RKO (cell line): ENCODE data around the gene PLXNB2.
A peak's percentile ranks its signal among the peaks of the same experiment; 100 is the strongest.
"Not testable (repeated sequence)": the region's sequence is repeated elsewhere in the genome, so short reads cannot be mapped to it uniquely, and the experiment has no call there.

Source experiments
- DNase-seq: peaks from one replicate; pipeline ENCODE4 v3.0.0-alpha.2; 2016; ENCODE audit warnings: low spot score

The PLXNB2 gene

GRCh38 chr22:50326956-50327710 lies 19.7 kb upstream of the PLXNB2 start, which contains the start of gene DENND6B:
DENND6B (minus strand) TSS chr22:50327012; CDS start chr22:50326988, 24 bp downstream.
- peak; percentile 86 for DNase-seq

DNA sequence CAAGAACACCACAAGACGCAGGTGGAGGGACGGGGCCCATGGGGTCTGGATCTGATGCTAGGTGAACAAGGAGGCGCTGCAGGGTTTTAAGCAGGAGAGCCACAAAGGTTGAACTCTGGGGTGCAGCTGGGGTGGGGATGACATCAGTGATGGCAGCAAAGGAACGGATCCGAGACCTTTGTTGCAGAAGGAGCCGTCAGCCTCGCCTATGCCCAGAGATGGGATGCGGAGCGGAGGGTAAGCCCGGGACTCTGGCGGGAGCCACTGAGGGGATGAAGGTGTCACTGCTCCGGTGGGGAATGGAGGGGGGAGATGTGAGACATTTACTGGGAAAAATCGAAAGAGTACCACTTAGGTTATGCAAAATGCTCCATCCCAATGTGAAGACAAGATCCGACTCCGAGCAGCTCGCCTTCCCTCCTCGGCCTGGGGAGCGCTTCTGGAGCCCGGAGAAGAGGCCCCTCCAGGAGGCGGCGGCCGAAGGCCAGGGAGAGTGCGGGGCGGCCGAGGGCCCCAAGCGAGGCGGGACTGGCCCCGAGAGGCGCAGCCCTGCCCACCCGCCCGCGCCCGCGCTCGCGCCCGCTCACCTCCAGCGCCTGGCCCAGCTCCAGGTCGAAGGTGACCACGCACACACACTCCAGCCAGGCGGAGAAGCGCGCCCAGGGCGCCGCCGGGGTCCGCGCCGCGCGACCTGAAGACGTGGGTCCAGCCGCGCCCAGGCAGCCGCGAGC lies 18.9 kb upstream of the PLXNB2 start:
- DNase-seq, result no peak

GRCh38 chr22:50325444-50326224 lies 18.2 kb upstream of the PLXNB2 start:
- DNase-seq, result no peak

DNA sequence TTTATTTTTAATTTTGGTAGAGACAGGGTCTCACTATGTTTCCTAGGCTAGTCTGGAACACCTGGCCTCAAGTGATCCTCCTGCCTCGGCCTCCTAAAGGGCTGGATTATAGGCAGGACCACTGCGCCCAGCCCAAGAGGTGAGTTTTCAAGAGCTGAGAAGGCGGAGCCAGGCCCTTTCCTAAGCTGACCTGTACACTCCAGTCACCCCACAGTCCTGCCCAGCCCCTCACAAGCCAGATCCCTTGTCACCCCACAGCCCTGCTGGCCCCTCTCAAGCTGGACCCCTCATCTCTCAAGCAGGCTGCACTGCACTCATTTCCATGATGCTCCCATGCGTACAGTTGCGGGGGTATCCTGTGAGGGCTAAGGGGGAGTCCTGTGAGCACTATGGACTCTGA lies 16.5 kb upstream of the PLXNB2 start:
- no peak for DNase-seq

- not testable (repeated sequence) for DNase-seq
These were observed 15.1 kb upstream of the PLXNB2 start for GRCh38 chr22:50322382-50323104.

DNA sequence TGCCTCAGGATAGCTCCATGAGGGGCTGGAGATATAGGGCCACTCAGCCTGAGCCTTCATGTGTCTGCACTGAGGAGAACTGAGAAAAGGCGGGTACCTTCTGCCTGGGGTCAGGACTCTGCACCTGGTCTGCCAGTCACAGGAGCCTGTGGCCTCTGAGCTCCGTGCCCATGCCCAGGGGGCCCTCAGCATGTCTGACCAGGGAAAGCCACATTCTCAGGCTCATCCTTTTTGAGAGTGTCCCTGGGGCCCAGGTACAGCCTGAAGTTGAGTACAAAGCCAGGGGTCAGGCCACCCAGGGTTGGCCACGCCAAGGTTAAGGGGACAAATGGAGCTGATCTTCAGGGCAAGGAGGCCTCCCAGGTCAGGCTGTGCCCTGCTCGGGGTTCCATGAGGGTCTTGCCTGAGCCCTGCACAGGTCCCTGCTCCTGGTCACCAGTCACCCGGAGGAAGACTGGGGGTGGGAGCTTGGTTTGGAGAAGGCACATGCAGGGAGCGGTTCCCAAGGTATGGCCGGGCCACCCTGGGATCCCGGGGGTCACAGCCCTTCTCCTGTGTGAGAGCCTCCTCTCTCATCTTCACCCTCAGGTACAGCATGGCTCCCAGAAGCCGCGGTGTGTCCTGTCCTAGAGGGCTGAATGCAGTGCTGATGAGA lies 13.4 kb upstream of the PLXNB2 start:
- DNase-seq, result no peak

- no peak for DNase-seq
These were observed 12.7 kb upstream of the PLXNB2 start for GRCh38 chr22:50320116-50320515.

GRCh38 chr22:50319503-50319951 lies 12.1 kb upstream of the PLXNB2 start:
- DNase-seq, result no peak

GRCh38 chr22:50318698-50319411 lies 11.4 kb upstream of the PLXNB2 start:
- DNase-seq, result no peak

DNA sequence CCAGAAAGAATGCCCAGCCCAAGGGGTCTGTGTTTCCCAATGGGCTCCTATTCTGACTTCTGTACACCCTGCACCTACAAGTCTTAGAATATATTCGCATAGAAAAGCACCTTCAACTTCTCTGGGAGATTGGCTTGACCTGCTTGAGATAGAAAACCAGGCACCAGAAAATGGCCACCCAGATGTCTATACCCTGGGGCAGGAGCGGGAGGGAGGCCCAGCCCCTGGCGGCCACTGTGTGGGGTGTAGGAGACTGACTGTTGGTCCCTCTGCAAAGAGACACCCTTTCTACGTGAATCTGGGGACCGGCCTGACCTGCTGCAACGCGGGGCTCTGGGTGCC lies 10.9 kb upstream of the PLXNB2 start:
- DNase-seq, result no peak

GRCh38 chr22:50317674-50318073 lies 10.2 kb upstream of the PLXNB2 start:
- DNase-seq, result no peak

GRCh38 chr22:50317178-50317577 lies 9.7 kb upstream of the PLXNB2 start:
- no peak for DNase-seq

DNA sequence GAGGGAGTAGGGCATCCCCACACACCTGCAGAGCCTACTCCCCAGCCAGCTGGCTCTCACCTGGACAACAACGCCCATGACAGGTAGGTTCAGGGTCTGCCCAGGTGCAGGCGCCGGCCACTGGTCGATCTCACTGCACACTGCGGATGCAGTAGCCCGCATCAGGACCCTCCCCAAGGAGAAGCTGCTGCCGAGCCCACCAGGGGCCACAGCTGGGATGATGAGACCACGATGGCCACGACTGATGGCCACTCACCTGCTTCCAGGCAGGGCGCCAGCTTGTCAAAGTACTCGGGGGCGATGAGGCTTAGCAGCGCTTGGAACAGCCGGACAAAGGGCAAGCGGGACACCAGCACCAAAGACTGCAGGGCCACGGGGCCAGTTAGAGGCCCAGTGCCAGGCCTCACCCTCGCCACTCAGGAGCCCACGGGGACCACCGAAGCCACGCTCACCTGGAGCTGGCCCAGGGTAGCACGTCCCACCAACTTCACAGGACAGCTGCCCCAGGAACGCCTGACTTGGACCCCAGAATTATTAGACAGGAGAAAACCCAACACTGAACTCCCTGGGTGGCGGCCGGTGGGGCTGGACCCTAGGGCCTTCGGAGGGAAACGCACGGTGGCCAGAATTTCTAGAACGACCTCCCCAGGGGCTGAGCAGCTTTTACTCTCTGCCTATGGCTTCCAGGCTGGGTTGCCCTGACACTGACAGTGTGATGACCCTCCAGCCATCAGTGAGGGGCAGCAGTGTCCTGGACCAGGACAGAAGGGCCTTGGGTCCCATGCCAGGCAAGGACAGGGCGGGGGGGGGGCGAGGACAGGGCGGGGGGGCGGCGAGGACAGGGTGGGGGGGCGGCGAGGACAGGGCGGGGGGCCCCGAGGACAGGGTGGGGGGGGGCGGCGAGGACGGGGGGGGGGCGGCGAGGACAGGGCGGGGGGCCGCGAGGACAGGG lies 8.9 kb upstream of the PLXNB2 start:
- no peak for DNase-seq

- no peak for DNase-seq
These were observed 8.1 kb upstream of the PLXNB2 start for GRCh38 chr22:50315289-50316113.

DNA sequence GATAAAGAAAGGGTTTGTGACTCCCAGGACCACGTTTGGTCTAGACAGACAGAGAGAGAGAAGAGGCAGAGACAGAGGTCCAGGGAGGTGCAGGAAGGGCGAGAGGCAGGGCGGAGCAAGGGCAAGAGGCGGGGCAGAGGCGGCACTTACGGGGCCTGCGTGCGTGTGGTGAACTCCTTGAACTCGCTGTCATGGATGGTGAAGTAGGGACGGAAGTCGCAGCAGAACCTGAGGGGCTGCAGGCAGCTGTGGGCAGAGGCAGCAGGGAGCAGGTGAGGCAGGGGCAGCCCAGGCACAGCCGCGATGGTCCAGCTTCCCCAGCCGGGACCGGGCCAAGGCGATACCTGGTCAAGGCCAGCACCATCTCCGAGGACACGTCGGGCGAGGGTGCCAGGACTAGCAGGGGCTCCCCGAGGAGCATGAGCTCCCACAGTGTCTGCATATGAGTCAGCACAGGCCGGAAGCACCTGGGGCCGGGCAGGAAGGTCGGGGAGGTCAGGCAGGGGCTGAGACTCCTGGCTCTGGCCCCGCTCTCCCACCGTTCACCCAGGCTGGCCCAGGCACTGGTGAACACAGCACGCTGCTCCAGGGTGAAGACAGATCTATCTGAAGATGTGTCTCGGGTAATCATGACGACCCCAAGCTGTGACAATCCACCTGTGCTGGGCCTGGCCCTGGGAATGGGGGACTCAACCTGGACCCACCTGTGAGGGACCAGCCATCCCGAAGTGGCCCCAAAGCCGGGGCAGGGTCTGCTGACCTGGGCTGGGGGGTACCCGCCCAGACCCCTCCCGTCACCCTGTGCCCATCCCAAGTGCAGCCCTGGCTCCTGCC lies 7.2 kb upstream of the PLXNB2 start:
- no peak for DNase-seq

DNA sequence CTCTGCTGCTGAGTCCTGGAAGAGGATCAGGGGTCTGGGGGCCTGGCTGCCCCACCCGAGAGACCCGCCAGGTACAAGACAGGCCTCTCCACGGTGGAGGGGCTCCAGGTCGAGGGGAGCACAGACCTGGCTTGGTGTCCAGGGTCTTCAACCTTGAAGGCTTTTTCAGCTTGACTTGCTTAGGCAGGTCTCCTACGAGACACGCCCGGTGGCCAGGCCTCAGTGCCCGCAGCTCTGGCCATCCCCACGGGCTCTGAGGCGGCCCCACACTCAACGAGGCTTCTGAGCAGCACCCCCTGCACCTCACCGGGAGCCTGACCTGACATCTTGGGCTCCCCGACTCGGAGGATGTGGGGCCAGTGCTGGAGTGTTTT lies 6.6 kb upstream of the PLXNB2 start:
- no peak for DNase-seq

GRCh38 chr22:50313600-50313999 lies 6.2 kb upstream of the PLXNB2 start:
- DNase-seq, result no peak

DNA sequence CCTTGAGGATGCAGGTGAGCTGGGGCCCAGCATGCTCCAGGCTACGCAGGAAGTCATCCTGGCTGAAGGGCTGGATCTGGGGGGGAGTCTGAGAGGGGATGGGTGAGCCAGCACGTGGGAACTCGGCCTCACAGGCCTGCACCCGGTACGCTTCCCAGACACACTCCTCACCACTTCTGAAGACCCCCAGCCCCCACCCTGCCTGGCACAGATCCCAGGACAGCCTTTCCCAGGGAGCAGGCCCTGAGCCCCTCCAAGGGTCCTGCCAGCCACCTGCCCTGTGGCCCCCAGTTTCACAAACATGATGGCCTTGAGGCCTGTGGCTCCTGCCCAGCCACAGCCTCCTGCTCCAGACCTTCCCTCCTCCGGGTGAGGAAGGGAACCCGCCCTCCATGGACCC lies 5.6 kb upstream of the PLXNB2 start:
- no peak for DNase-seq
